KMS-11 (cell line): ENCODE data around the gene ASCC3.

Experiments
- H2AFZ ChIP-seq: fragments of 200-600 bp; sonication (generic); 2 replicates; pipeline ENCODE4 v1.6.1; 2016; ENCODE audit warnings: antibody characterized with exemption, mixed run types, low read depth
- H3K27ac ChIP-seq: fragments of 200-600 bp; sonication (generic); 2 replicates; pipeline ENCODE4 v1.6.1; 2016; ENCODE audit warnings: mild to moderate bottlenecking, mixed run types
- H3K27me3 ChIP-seq: fragments of 200-600 bp; sonication (generic); 2 replicates; pipeline ENCODE4 v1.6.1; 2017; ENCODE audit warnings: mild to moderate bottlenecking, low read depth, mixed run types, moderate library complexity; ENCODE audit not compliant: insufficient read depth
- H3K36me3 ChIP-seq: fragments of 200-600 bp; sonication (generic); 2 replicates; pipeline ENCODE4 v1.6.1; 2017; ENCODE audit warnings: mild to moderate bottlenecking, mixed run types; ENCODE audit not compliant: insufficient read depth
- H3K4me1 ChIP-seq: fragments of 200-600 bp; sonication (generic); 2 replicates; pipeline ENCODE4 v1.6.1; 2016; ENCODE audit warnings: mild to moderate bottlenecking, low read depth, mixed run types; ENCODE audit not compliant: poor library complexity, severe bottlenecking
- H3K4me2 ChIP-seq: fragments of 200-600 bp; sonication (generic); 2 replicates; pipeline ENCODE4 v1.7.0; 2016; ENCODE audit warnings: mild to moderate bottlenecking, mixed run types
- H3K4me3 ChIP-seq: fragments of 200-600 bp; sonication (generic); IDR thresholded peaks from 2 replicates; pipeline ENCODE4 v1.6.1; 2017; ENCODE audit warnings: low read depth, low read length, mixed read lengths; ENCODE audit not compliant: insufficient read depth
- H3K79me2 ChIP-seq: fragments of 200-600 bp; sonication (generic); 2 replicates; pipeline ENCODE4 v1.6.1; 2016; ENCODE audit warnings: low read depth, mixed run types; ENCODE audit not compliant: insufficient read depth
- H3K9ac ChIP-seq: fragments of 200-600 bp; sonication (generic); 2 replicates; pipeline ENCODE4 v1.6.1; 2016; ENCODE audit warnings: mild to moderate bottlenecking, mixed run types
- H4K20me1 ChIP-seq: fragments of 200-600 bp; sonication (generic); 2 replicates; pipeline ENCODE4 v1.6.1; 2016; ENCODE audit warnings: mild to moderate bottlenecking, mixed run types; ENCODE audit not compliant: insufficient read depth
- CTCF ChIP-seq: fragments of 200-600 bp; sonication (generic); conservative IDR thresholded peaks from 2 replicates; pipeline ENCODE4 v1.6.1; 2017; ENCODE audit warnings: low read depth, mild to moderate bottlenecking, antibody characterized with exemption, low read length, moderate library complexity, mixed read lengths

Gene ASCC3

DNA sequence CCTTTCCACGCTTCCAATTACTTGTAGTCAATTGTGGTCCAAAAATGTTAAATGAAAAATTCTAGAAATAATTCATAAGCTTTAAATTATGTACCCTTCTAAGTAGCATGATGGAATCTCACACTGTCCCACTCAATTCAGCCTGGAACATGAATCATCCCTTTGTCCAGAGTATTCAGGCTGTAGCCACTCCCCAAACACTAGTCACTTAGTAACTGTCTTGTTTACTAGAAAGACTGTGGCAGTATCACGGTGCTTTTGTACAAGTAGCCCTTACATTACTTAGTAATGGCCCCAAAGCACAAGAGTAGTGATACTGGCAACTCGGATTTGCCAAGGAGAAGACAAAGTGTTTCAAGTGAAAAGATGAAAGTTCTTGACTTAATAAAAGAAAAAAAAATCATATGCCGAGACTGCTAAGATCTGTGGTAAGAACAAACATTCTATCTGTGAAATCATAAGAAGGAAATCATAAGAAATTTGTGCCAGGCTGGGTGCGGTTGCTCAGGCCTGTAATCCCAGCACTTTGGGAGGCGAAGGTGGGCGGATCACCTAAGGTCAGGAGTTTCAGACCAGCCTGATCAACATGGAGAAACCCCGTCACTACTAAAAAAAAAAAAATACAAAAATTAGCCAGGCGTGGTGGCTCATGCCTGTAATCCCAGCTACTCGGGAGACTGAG lies 247.9 kb downstream of the ASCC3 start:
- H3K4me1 ChIP-seq = no peaks in the 10 kb centered on the region
- H2AFZ ChIP-seq = no peak overlapping the region
- TF ChIP-seq CTCF = no peak
- H3K4me3 ChIP-seq = no peak overlapping the region
- H3K36me3 ChIP-seq = no peaks in the 10 kb centered on the region
- H3K79me2 ChIP-seq = no peaks in the 10 kb centered on the region
- H3K9ac ChIP-seq = no peak overlapping the region
- H3K27ac ChIP-seq = no peak overlapping the region
- no peak overlapping the region for H3K4me2 ChIP-seq
- H3K27me3 ChIP-seq = no peaks in the 10 kb centered on the region
- H4K20me1 ChIP-seq = no peaks in the 10 kb centered on the region

- Histone ChIP-seq H2AFZ (no peak overlapping the region), H3K4me2 (no peak overlapping the region), H3K4me3 (no peak overlapping the region), H3K36me3 (no peaks in the 10 kb centered on the region), H4K20me1 (no peaks in the 10 kb centered on the region), H3K27me3 (no peaks in the 10 kb centered on the region), H3K79me2 (no peaks in the 10 kb centered on the region), H3K27ac (no peak overlapping the region), H3K9ac (no peak overlapping the region), H3K4me1 (no peaks in the 10 kb centered on the region)
- TF ChIP-seq CTCF = no peak
Measured at GRCh38 chr6:100630536-100630935, 250.6 kb downstream of the ASCC3 start.

GRCh38 chr6:100627911-100628758 lies 253.0 kb downstream of the ASCC3 start:
- H3K27me3 ChIP-seq = no peaks in the 10 kb centered on the region
- no peak overlapping the region for H3K4me2 ChIP-seq
- no peak overlapping the region for H3K4me3 ChIP-seq
- no peaks in the 10 kb centered on the region for H3K4me1 ChIP-seq
- H3K9ac ChIP-seq = no peak overlapping the region
- H4K20me1 ChIP-seq = no peaks in the 10 kb centered on the region
- TF ChIP-seq CTCF = no peak
- no peaks in the 10 kb centered on the region for H3K36me3 ChIP-seq
- H3K27ac ChIP-seq = no peak overlapping the region
- H2AFZ ChIP-seq = no peak overlapping the region
- H3K79me2 ChIP-seq = no peaks in the 10 kb centered on the region

DNA sequence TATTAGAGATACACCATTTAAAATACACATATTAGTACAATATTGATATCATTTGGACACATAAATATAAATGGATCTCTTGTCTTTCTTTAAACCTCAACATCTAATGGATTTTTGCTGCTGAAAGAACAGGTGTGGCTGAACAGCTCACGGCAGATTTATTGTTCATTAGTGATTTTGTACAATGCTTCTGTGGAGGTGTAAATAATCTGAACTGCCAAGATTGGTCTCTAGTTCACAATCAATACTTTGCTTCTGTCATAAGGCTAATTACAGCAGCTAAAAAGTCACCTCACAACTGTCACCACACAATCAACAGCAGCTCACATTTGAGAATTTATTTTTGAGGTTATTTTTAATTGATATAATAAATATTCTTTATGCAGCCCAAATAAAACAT lies 254.4 kb downstream of the ASCC3 start:
- Histone ChIP-seq H3K4me1 (no peaks in the 10 kb centered on the region), H2AFZ (no peak overlapping the region), H3K4me3 (no peak overlapping the region), H3K4me2 (no peak overlapping the region), H3K36me3 (no peaks in the 10 kb centered on the region), H4K20me1 (no peaks in the 10 kb centered on the region), H3K27ac (no peak overlapping the region), H3K79me2 (no peaks in the 10 kb centered on the region), H3K9ac (no peak overlapping the region), H3K27me3 (no peaks in the 10 kb centered on the region)
- no peak for TF ChIP-seq CTCF
